NCI-H69 (cell line): ENCODE data around the gene ZSWIM4.
"Not testable (repeated sequence)": the region's sequence is repeated elsewhere in the genome, so short reads cannot be mapped to it uniquely, and the experiment has no call there.

ENCODE experiments used
- DNase-seq: peaks from one replicate; lab custom pipeline; 2025; lab: John Stamatoyannopoulos, UW

The ZSWIM4 gene

DNA sequence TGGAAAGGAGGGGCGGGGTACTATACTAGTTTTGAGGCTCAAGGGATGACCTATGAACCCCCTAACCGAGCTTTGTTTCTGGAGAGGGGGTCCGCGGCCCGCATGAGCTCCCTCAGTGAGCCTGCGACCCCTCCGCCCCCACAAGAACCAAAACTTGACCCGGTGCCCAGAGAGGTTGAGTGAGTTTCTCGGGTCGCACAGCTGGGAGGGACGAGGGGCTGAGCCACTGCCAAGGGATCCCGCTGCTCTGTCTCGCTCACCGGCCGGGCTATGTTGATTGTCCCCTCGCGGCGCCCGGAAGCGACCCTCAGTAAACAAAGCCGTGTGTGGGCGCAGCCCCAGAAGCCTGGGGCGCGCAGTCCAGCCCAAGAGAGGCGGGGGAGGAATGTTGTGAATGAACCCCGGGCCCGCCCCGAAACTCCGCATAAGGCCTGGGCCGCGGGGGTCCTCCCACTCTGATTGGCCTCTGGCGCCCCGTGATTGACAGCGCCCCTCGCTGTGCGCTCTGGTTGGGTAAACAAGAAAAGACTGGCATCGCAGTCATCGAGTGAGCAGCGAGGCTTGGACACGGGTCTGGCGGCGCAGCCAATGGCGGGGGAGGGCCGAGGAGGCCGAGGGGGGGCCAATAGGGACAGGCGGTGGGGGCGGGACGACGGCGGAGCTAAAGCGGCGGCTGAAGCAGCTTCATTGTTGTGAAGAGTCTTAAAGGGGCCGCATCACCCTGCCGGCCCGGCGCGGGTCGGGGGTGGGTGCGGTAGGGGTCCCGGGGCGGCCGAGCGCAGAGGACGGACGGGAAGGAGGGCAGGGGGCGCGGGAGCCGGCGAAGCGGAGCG, at the start of gene ZSWIM4:
Gene ZSWIM4, plus strand, starts transcription at position 687 of the 833 bp plus-strand sequence. CDS start 206 bp downstream, outside the sequence.
- peak; percentile 100 for DNase-seq

DNA sequence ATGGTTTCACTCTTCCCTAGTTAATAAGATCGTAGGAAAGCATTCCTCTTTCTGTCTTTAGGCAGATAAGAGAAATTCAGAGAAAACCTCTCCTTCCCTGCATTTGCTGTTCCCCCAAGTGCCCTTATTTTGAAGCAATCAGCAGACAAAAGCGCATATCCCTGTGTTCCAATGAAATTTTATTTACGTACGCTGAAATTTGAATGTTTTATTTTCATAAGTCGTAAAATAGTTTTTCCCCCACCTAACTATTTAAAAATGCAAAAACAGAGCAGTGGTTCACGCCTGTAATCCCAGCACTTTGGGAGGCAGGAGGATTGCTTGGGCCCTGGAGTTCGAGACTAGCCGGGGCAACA, 48.2 kb upstream of the ZSWIM4 start:
- no peak for DNase-seq

DNA sequence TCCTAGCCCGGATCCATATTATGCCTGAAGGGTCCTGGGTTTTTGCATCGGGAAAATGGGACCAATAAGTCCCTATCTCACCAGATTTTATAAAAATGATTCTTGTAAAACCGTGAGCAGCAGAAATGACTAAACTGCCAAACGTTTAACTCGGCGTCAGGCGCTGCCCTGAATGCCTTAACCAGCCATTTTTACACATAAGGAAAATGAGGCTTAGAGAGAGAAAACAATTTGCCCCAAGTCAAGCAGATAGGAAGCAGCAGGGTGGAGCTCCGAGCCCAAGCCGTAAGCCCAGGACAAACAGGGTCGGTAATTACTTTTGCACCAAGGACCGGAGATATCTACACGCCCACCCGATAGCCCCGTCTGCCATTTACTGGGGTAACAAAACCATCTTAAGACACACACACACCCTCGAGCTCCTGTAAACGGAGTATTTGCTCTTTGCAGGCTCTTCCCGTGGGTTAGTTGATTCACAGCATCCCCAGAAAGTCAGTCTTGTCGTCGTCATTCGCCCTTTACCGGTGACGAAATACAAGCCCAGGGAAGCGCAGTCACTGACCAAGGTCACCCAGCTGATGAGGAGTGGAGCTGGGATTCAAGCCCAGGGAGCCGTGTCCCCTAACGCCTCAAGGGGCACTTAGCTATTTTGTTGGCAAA, 46.9 kb upstream of the ZSWIM4 start:
- peak; percentile 52 for DNase-seq

DNA sequence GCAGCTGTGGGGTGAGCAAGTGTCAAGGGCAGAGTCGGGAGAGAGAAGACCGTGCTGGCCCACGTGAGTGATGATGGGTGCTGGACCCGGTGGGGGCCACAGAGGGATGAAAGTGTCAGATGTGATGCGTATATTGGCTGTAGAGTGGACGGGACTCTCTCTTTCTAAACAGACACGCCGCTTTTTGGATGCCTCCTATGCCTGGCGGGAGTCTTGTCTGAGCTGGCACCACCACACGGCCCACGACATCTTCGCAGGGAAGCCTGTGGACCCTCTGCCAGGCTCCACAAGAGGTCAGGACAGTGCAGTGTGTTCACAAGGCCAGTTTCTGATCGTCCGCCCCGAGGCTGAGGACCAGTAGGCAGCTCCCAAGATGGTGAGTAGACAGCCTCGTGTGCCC, 43.8 kb upstream of the ZSWIM4 start:
- DNase-seq: no peak

DNA sequence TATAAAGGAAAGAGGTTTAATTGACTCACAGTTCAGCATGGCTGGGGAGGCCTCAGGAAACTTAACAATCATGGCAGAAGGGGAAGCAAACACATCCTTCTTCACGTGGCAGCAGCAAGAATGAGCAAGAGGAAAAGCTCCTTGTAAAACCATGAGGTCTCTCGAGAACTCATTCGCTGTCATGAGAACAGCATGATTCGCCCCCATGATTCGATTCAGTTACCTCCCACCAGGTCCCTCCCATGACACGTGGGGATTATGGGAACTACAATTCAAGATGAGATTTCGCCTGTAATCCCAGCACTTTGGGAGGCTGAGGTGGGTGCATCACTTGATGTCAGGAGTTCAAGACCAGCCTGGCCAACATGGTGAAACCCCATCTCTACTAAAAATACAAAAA, 41.6 kb upstream of the ZSWIM4 start:
- DNase-seq: not testable (repeated sequence)

DNA sequence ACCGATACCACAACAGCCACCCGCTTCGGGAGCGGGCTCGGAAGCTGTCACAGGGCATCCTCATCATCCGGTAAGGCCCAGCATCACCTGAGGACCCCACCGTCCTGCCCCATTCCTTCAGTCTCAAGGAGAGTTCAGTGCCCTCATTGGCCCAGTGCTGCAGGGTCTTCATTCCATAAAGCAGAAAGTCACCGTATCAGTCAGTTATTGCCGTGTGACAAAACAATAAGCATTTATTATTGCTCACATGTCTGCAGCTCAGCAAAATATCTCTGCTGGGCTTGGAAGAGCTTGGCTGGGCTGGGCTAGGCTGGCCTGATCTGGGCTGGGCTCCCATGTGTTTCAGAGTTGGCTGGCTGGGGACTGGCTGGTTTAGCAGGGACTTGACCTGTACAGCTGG, 39.0 kb upstream of the ZSWIM4 start:
- DNase-seq: no peak

DNA sequence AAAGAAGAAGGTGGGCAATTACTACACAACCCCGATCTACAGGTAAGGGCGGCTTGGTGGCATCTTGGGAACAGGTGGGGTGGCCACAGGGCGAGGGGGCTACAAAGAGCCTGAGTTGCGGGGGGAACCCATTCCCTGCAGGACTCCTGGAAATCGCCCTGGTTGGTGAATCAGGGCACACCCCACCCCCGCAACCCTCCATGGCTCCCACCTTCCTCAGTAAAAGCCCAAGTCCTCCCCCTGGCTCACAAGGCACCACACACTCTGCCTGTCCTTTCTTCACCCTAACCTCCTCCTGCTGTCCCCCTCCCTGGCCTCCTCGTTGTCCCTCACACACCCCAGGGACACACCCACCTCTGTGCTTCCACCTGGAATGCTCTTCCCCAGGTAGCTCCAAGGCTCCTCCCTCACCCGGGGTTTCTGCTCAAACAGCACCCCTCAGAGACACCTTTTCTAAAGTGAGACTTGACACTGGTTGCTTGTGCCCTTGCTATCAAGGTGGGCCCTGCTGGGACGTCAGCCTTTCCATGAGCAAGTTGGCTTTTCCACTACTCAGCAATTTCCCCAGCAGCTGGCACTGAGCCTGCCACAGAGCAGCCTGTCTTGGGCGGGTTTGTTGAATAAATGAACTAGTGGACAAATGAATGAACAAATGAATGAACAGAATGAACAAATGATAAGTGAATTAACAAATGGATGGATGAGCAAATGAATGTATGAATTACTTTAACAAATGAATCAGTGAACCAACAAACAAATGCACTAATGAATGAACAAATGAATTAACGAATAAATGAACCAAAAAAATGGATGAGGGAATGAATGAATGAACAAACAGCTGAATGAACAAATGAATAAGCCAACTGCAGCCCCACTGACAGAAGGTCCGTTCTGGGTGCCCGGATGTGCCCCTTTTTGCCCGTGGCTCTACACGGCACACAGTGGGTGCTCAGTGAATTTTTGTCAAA, 37.2 kb upstream of the ZSWIM4 start:
- no peak for DNase-seq

DNA sequence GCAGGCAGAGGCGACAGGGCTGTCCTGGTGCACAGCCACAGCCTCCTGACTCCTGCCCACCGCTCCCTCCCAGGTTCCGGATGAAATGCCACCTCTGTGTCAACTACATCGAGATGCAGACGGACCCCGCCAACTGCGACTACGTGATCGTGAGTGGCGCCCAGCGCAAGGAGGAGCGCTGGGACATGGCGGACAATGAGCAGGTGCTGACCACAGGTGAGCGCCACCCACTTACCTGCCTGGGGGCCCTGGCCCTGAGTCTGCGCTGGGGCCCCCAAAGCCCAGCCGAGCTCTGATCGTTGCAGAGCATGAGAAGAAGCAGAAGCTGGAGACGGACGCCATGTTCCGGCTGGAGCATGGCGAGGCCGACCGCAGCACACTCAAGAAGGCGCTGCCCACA, 36.4 kb upstream of the ZSWIM4 start:
- DNase-seq: no peak

DNA sequence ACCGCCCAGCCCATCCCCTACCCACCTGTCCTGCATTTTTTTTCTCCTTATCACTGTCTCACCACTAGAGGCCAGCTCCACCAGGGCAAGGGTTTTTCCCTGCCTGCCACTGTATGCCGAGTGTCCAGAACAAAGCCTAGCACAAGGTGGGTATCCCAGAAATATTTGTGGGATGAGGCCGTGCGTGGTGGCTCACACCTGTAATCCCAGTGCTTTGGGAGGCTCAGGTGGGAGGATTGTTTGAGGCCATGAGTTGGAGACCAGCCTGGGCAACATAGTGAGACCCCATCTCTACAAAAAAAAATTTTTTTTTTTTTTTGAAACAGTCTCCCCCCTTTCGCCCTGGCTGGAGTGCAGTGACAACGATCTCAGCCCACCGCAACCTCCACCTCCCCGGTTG, 33.8 kb upstream of the ZSWIM4 start:
- no peak for DNase-seq

DNA sequence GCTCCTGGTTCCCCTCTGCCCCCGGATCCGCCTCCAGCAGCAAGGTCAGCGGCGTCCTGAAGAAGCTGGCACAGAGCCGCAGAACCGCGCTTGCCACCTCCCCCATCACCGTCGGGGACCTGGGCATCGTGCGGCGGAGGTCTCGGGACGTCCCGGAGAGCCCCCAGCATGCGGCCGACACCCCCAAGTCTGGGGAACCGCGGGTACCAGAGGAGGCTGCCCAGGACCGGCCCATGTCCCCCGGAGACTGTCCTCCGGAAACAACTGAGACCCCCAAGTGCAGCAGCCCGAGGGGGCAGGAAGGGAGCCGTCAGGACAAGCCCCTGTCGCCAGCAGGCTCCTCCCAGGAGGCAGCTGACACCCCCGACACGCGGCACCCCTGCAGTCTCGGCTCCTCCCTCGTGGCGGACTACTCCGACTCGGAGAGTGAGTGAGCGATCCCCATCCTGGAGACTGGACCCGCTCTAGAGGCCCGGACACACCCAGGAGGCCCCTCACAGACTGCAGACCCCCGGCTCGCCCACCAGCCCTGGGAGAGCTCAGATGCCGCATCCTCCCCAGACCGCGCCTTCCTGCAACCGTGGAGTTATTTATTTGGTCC, 32.5 kb upstream of the ZSWIM4 start:
- DNase-seq: no peak

DNA sequence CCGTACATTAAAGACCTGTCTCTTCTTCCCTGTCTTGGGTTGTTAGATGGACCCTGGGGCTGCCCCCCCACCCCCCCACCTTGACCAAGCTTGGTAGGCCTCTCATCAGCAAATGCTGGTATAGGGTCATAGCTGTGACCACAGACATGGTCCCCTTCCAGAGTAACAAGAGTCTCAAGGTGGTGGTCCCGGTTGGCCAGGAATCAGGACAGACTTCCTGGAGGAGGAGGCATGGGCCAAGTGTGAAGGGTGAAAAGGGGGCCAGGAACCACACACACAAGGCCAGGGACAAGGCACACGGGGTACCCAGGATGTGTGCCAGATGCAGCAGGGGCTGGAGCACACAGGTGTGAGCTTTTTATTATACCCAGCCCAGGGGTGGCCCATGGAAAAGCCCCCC, 32.0 kb upstream of the ZSWIM4 start:
- no peak for DNase-seq

DNA sequence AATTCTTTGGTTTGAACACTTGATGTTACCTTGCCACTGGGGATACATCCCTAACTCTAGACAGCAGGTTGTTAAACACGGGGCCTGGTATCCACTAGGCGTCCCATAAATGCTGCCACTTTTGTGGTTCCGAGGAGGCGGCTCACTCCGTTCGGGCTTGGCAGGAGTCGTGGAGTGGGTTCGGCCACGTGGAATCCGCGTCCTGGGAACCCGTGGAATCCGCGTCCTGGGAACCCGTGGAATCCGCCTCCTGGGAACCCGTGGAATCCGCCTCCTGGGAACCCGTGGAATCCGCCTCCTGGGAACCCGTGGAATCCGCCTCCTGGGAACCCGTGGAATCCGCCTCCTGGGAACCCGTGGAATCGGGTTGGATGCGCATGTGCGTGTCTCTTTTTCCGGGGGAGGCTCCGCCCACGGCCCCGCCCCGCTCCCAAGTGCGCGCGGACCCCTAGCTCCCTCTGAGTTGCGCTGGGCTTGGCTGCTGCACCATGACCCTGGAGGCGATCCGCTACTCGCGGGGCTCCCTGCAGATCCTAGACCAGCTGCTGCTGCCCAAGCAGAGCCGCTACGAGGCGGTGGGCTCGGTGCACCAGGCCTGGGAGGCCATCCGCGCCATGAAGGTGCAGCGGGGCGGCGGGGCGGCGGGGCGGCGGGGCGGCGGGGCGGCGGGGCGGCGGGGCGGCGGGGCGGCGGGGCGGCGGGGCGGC, 31.0 kb upstream of the ZSWIM4 start, which contains the start of gene MRI1:
Gene MRI1, plus strand, starts transcription at position 422 of the 707 bp plus-strand sequence. Its CDS starts 67 bp downstream, at position 489.
- DNase-seq: peak; percentile 84

DNA sequence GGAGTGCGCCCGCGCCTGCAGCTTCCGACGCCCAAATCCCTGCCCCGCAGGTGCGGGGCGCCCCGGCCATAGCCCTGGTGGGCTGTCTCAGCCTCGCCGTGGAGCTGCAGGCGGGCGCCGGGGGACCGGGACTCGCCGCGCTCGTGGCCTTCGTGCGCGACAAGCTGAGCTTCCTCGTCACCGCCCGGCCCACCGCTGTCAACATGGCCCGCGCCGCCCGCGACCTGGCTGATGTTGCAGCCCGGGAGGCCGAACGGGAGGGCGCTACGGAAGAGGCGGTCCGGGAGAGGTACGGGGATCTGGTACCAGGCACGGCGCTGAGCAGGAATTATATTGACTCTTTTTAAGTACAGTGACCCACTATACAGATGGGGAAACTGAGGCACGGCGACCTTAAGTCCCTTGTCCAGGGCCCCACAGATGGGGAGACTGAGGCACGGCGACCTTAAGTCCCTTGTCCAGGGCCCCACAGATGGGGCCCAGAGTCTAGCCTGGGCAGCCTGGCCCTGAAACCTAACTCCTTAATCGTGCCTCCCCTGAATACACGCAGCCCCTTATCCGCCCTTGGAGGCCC, 30.3 kb upstream of the ZSWIM4 start:
- peak; percentile 53 for DNase-seq

DNA sequence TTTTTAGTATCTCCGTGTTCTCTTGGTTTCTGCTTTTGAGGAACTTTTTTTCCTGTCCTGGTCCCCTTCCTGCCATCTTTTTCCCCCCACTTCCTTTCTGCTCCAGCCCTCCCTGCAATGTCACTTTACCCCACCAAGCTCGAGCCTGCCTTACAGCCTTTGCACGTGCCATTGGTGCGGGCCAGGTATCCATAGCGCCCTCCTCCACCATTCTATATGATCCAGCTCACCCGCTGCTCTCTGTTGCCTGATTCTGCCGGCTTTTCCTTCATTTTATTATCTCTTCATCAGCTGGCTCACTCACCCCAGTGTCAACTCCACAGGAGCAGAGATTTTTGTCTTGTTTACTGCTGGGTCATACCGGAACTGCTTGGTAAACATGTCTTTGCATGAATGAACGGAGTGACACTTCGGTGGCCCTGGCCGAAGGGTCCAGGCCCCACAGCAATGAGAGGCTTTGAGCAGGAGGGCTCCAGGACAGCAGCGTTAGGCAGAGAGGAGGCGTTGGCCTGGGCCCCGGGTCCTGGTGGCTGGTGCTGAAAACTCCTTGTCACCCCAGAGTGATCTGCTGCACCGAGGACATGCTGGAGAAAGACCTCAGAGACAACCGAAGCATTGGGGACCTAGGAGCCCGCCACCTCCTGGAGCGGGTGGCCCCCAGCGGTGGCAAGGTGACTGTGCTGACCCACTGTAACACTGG, 29.7 kb upstream of the ZSWIM4 start:
- no peak for DNase-seq

DNA sequence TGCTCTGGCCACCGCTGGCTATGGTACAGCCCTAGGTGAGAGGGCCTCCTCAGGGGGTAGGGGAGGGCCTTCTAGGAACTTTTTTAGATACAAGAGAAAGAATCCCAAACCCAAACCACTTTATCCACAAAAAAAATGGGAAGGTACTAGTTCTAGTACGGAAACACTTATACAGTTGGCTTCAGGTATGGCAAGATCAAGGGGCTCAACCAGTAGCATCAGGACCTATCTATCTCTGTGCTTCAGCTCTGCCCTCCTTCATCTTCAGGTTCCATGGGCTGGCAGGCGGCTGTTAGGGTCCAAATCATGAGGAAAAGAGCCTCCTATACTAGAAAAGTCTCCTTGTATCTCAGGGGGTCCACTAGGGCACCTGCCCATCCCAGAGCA, 29.2 kb upstream of the ZSWIM4 start:
- DNase-seq: no peak

DNA sequence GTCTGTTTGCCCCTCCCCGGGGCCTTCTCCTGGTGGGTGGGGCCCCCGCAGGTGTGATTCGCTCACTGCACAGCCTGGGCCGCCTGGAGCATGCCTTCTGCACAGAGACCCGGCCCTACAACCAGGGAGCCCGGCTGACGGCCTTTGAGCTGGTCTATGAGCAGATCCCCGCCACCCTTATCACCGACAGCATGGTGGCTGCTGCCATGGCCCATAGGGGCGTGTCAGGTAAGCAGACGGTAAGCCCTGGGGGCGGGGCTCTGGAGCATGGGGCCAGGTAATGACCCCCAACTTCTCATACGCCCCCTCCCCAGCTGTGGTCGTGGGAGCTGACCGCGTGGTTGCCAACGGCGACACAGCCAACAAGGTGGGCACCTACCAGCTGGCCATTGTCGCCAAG, 26.7 kb upstream of the ZSWIM4 start:
- DNase-seq: no peak

DNA sequence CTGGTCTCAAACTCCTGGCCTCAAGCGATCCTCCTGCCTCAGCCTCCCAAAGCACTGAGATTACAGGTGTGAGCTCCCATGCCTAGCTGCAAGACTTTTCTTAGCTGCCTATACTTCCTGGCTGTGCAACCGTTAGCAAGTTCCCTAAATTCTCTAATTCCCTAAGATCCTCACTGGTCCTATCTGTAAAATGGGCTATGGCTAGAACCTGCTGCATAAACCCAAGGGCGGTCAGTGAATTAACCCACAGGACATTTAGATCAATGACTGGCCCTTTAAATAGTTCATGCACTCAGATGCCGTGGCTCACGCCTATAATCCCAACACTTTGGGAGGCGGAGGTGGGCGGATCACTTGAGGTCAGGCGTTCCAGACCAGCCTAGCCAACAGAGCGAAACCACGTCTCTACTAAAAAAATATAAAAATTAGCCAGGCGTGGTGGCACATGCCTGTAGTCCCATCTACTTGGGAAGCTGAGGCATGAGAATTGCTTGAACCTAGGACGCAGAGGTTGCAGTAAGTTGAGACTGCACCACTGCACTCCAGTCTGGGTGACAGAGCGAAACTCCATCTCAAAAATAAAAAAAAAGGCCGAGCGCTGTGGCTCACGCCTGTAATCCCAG, 25.1 kb upstream of the ZSWIM4 start:
- DNase-seq: no peak

DNA sequence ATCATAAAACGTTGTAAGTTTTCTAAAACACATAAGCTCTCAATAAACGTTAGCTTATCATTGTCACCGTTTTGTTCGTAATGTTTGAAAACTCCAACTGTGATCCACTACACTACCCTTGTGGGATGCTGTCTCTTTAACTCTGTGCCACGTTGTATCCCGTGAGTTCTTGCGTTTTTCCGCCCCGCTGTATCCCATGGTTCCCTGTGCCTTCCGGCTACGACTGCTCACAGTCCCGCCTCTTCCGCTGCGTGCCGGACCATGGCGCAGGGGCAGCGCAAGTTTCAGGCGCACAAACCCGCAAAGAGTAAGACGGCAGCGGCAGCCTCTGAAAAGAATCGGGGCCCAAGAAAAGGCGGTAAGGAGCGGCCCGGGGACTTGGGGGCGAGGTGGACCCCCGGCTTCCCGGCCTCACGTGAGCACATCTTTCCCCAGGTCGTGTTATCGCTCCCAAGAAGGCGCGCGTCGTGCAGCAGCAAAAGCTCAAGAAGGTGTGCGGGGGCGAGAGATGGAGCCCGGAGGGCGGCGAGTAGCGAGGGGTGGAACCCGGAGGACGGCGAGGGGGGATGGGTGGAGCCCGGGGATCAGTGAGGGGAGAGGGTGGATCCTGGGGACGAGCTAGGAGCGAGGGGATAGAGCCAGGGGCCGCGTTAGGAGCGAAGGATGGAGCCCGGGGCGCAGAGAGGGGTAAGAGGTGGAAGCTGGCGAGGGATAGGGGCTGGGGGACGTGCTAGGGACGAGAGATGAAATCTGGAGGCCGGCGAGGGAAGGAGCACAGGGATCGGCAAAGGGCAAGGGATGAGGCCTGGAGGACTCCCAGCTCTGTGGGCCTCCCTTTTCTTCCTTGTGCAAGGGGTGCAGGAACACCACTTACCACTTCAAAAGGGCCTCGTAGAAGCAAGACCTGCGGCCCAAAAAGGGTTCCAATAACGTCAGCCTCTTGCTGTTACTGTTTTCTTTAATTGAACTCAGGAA, 20.7 kb upstream of the ZSWIM4 start, which contains the start of gene C19orf53:
Gene C19orf53, plus strand, starts transcription at position 240 of the 975 bp plus-strand sequence. Its CDS starts 22 bp downstream, at position 262.
- peak; percentile 94 for DNase-seq
